ENCODE data around the gene DOCK8.
"Not testable (repeated sequence)": the region's sequence is repeated elsewhere in the genome, so short reads cannot be mapped to it uniquely, and the experiment has no call there.

The DOCK8 gene

GRCh38 chr9:389159-389558 is 174.5 kb downstream of the DOCK8 start:
- no peak overlapping the region for H3K4me3 ChIP-seq (ENCODE audit: low read length)
- no peak for DNase-seq (ENCODE audit: low read depth, low spot score)

- no peak for DNase-seq (ENCODE audit: low read depth, low spot score)
- no peak overlapping the region for H3K4me3 ChIP-seq (ENCODE audit: low read length)
These were observed 175.1 kb downstream of the DOCK8 start for GRCh38 chr9:389758-390157.

DNA sequence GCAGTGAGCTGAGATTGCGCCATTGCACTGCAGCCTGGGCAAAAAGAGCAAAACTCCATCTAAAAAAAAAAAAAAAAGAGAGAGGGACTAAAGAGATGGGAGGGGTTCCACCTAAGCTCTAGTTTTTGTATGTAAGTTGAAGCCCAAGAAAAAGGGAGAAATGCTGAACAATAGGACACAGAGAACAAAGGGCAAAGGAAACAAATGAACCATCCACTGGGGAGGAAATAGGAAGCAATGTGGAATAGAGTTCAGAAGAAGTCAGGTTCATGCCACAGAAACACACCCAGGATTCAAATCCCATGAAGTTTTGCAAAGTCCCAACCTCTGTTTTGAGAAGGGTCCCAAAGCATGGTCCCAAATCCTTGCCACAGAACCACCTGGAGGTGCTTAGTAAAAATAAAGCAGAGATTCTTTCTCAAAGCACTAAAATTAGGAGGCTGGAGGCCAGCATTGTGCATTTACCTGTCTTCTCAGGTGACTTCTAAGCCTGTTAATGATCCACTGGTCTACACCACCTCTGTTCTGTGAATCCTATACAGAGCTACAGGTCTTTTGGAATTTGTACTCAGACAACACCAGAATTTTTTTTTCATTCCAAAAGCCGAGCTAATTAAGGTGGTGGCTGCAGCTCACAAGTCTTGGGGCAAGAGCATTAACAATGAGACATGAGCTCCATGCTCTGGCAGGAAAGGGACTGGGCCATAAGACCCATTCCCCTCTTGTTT is 177.6 kb downstream of the DOCK8 start:
- no peak for DNase-seq (ENCODE audit: low read depth, low spot score)
- H3K4me3 ChIP-seq (ENCODE audit: low read length): no peak overlapping the region

GRCh38 chr9:394347-395052 is 179.8 kb downstream of the DOCK8 start:
- no peak overlapping the region for H3K4me3 ChIP-seq (ENCODE audit: low read length)
- no peak for DNase-seq (ENCODE audit: low read depth, low spot score)

- H3K4me3 ChIP-seq (ENCODE audit: low read length): no peak overlapping the region
- DNase-seq (ENCODE audit: low read depth, low spot score): no peak
These were observed 181.7 kb downstream of the DOCK8 start for GRCh38 chr9:396396-396795.

DNA sequence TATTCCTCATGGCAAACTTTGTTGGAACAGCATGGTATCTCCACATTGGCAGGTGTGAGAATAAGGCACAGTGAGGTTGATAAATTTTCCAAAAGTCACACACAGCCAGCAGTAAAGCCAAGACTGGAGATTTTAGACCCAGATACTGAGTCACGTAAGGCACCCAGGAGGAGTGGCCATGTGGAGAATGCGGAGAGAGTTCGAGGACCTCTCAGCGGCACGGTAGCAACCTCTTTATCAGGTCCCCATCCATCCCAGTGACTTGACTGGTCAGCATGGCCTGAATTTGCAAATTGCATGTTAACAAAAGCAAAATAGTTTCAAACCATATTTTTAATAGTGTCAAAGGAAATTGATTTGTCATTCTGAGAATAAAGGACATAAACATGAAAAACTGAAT is 183.4 kb downstream of the DOCK8 start:
- no peak for DNase-seq (ENCODE audit: low read depth, low spot score)
- H3K4me3 ChIP-seq (ENCODE audit: low read length): no peak overlapping the region

- no peak for DNase-seq (ENCODE audit: low read depth, low spot score)
- no peak overlapping the region for H3K4me3 ChIP-seq (ENCODE audit: low read length)
These were observed 186.6 kb downstream of the DOCK8 start for GRCh38 chr9:401223-401622.

DNA sequence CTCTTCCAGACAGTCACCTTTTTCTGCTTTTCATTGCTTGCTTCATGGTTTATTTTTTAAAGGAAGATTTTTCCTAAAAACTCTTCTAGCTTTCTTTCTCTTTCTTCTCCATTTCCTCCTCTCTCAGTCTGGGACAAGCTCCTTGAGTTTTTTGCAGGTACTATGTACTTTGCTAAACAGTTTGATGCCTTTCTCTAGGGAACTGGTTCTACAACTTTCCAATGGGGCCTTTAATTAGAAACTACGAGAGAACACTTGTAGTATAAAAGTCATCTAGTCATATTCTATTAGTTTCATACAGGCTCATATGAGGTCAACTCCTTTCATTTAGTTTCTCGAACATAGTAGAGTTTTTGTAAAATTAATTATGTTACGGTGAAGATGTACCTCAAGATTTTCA is 189.6 kb downstream of the DOCK8 start:
- no peak overlapping the region for H3K4me3 ChIP-seq (ENCODE audit: low read length)
- DNase-seq (ENCODE audit: low read depth, low spot score): no peak

DNA sequence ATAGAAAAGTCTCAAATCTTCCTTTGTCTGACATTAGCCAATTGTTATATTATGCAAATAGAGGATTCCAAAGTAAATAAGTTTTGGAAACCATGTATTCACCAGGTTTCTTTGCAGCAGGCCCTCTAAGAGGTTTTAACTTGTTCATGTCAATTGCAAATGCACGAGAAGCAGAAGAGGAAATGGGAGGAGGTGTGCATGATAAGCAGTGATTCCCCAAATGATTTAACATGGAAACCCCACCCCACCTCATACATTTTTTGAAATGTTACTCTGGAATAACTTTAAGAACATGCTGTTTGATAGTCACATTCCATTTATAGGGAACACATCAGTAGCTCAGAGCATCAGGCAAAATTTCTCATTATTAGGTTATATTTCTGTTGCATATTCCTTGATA is 190.7 kb downstream of the DOCK8 start:
- H3K4me3 ChIP-seq (ENCODE audit: low read length): no peak overlapping the region
- DNase-seq (ENCODE audit: low read depth, low spot score): no peak

GRCh38 chr9:406886-407654 is 192.4 kb downstream of the DOCK8 start:
- H3K4me3 ChIP-seq (ENCODE audit: low read length): no peak overlapping the region
- DNase-seq (ENCODE audit: low read depth, low spot score): no peak

GRCh38 chr9:409655-410054 is 195.0 kb downstream of the DOCK8 start:
- not testable (repeated sequence) for H3K4me3 ChIP-seq (ENCODE audit: low read length); DNase-seq (ENCODE audit: low read depth, low spot score)

- H3K4me3 ChIP-seq (ENCODE audit: low read length): no peak overlapping the region
- no peak for DNase-seq (ENCODE audit: low read depth, low spot score)
These were observed 199.9 kb downstream of the DOCK8 start for GRCh38 chr9:414595-414994.

- DNase-seq (ENCODE audit: low read depth, low spot score): no peak
- H3K4me3 ChIP-seq (ENCODE audit: low read length): no peak overlapping the region
These were observed 205.0 kb downstream of the DOCK8 start for GRCh38 chr9:419571-420171.

GRCh38 chr9:421896-422295 is 207.2 kb downstream of the DOCK8 start:
- H3K4me3 ChIP-seq (ENCODE audit: low read length): no peak overlapping the region

DNA sequence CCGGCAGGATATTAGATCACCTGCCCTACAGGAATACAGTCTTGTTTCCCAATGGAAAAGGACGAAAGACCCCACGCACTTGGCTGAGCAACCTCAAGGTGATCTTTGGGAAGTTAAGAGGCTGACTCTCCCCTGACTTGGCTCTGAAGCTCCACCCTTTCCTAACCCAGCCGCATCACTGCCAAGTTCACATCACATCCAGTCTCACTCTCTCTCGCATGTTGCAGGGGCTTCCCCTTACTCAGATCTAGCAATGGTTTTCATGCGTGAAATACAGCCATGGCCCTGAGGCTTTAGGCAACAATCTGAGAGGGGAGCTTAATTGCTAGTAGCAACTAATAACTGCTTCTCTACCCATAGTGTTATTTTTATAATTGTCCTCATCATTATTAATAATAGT is 211.6 kb downstream of the DOCK8 start:
- H3K4me3 ChIP-seq (ENCODE audit: low read length): no peak overlapping the region
- DNase-seq (ENCODE audit: low read depth, low spot score): no peak

More at GRCh38 chr9:421896-422295, 207.2 kb downstream of the DOCK8 start:
- no peak for DNase-seq (ENCODE audit: low read depth, low spot score)

GRCh38 chr9:426976-427375 is 212.3 kb downstream of the DOCK8 start:
- no peak for DNase-seq (ENCODE audit: low read depth, low spot score)
- H3K4me3 ChIP-seq (ENCODE audit: low read length): no peak overlapping the region

GRCh38 chr9:431701-432100 is 217.0 kb downstream of the DOCK8 start:
- DNase-seq (ENCODE audit: low read depth, low spot score): no peak
- H3K4me3 ChIP-seq (ENCODE audit: low read length): no peak overlapping the region

DNA sequence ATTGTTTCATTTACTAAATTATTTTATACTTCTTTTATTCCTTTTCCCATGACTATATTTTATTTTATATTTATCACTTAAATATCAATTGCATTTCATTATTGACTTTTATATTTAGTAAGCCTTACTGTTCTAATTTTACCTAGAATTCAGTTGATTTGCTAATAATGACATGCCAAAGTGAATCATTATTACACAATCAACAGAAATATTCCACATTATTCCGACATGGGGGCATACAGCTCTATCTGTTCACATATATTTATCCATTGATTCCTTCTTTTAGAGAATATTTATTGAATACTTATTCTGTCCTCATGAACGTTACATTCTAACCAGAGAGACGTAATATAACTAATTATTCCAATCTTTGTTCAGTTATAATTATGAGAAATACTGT is 221.8 kb downstream of the DOCK8 start:
- DNase-seq (ENCODE audit: low read depth, low spot score): no peak
- H3K4me3 ChIP-seq (ENCODE audit: low read length): no peak overlapping the region

- no peak overlapping the region for H3K4me3 ChIP-seq (ENCODE audit: low read length)
- no peak for DNase-seq (ENCODE audit: low read depth, low spot score)
These were observed 222.4 kb downstream of the DOCK8 start for GRCh38 chr9:437066-437465.

- DNase-seq (ENCODE audit: low read depth, low spot score): no peak
- no peak overlapping the region for H3K4me3 ChIP-seq (ENCODE audit: low read length)
These were observed 222.9 kb downstream of the DOCK8 start for GRCh38 chr9:437574-438001.
